Measurements from ENCODE around the gene UBE2U. TPM values are rescaled to one million over a fixed set of nuclear protein-coding genes. Genes with fewer than 3 reads are reported as not detected.
"Not testable (repeated sequence)": the region's sequence is repeated elsewhere in the genome, so short reads cannot be mapped to it uniquely, and the experiment has no call there.

Gene UBE2U
- total RNA-seq, 4 donors from 2014 or later, result not detected

- no peaks in the 10 kb centered on the region for H3K36me3 ChIP-seq
- no peak overlapping the region for H3K27ac ChIP-seq
- TF ChIP-seq CTCF (IDR thresholded peaks at IDR 0.05) (no peak), POLR2A (IDR thresholded peaks at IDR 0.05) (no peak)
- DNase-seq, result no peak
- H3K9me3 ChIP-seq, result no peaks in the 10 kb centered on the region
- H3K4me3 ChIP-seq, result no peak overlapping the region
- no peaks in the 10 kb centered on the region for H3K4me1 ChIP-seq
- H3K27me3 ChIP-seq, result no peaks in the 10 kb centered on the region
Observed at GRCh38 chr1:64220241-64220640, 16.8 kb downstream of the UBE2U start.

GRCh38 chr1:64223329-64224151 lies 20.1 kb downstream of the UBE2U start:
- Histone ChIP-seq H3K27me3 (no peaks in the 10 kb centered on the region), H3K27ac (no peak overlapping the region), H3K4me1 (no peaks in the 10 kb centered on the region), H3K9me3 (no peaks in the 10 kb centered on the region), H3K36me3 (no peaks in the 10 kb centered on the region), H3K4me3 (no peak overlapping the region)
- DNase-seq, result no peak
- TF ChIP-seq CTCF (IDR thresholded peaks at IDR 0.05), result no peak
- TF ChIP-seq POLR2A (IDR thresholded peaks at IDR 0.05), result no peak

- DNase-seq, H3K27me3 ChIP-seq, H3K36me3 ChIP-seq, H3K9me3 ChIP-seq, H3K27ac ChIP-seq, H3K4me1 ChIP-seq, H3K4me3 ChIP-seq: not testable (repeated sequence)
Observed at GRCh38 chr1:64224236-64224635, 20.8 kb downstream of the UBE2U start.

- Histone ChIP-seq H3K4me3 (no peak overlapping the region), H3K27me3 (no peaks in the 10 kb centered on the region), H3K4me1 (no peaks in the 10 kb centered on the region), H3K36me3 (no peaks in the 10 kb centered on the region), H3K27ac (no peak overlapping the region), H3K9me3 (no peaks in the 10 kb centered on the region)
- no peak for DNase-seq
- TF ChIP-seq POLR2A (IDR thresholded peaks at IDR 0.05) (no peak), CTCF (IDR thresholded peaks at IDR 0.05) (no peak)
Observed at GRCh38 chr1:64228167-64228957, 24.9 kb downstream of the UBE2U start.

GRCh38 chr1:64229307-64229706 lies 25.9 kb downstream of the UBE2U start:
- no peaks in the 10 kb centered on the region for H3K27me3 ChIP-seq
- H3K27ac ChIP-seq, result no peak overlapping the region
- no peak for TF ChIP-seq CTCF (IDR thresholded peaks at IDR 0.05)
- TF ChIP-seq POLR2A (IDR thresholded peaks at IDR 0.05), result no peak
- H3K9me3 ChIP-seq, result no peaks in the 10 kb centered on the region
- no peak overlapping the region for H3K4me3 ChIP-seq
- H3K36me3 ChIP-seq, result no peaks in the 10 kb centered on the region
- no peaks in the 10 kb centered on the region for H3K4me1 ChIP-seq
- DNase-seq, result no peak

GRCh38 chr1:64231153-64231552 lies 27.7 kb downstream of the UBE2U start:
- Histone ChIP-seq H3K4me1 (no peaks in the 10 kb centered on the region), H3K36me3 (no peaks in the 10 kb centered on the region), H3K9me3 (no peaks in the 10 kb centered on the region), H3K4me3 (no peak overlapping the region), H3K27ac (no peak overlapping the region), H3K27me3 (no peaks in the 10 kb centered on the region)
- TF ChIP-seq POLR2A (IDR thresholded peaks at IDR 0.05) (no peak), CTCF (IDR thresholded peaks at IDR 0.05) (no peak)
- DNase-seq, result no peak

All from Peyer's patch (tissue), 4 donors.